HuH-7.5 (cell line): ENCODE results near the gene LBR.
A peak's percentile ranks its signal among the peaks of the same experiment; 100 is the strongest.
"Not testable (repeated sequence)": the region's sequence is repeated elsewhere in the genome, so short reads cannot be mapped to it uniquely, and the experiment has no call there.

ENCODE experiments used
- DNase-seq: peaks from one replicate; pipeline ENCODE4 v3.0.0; 2011; ENCODE audit warnings: low spot score

LBR gene

DNA sequence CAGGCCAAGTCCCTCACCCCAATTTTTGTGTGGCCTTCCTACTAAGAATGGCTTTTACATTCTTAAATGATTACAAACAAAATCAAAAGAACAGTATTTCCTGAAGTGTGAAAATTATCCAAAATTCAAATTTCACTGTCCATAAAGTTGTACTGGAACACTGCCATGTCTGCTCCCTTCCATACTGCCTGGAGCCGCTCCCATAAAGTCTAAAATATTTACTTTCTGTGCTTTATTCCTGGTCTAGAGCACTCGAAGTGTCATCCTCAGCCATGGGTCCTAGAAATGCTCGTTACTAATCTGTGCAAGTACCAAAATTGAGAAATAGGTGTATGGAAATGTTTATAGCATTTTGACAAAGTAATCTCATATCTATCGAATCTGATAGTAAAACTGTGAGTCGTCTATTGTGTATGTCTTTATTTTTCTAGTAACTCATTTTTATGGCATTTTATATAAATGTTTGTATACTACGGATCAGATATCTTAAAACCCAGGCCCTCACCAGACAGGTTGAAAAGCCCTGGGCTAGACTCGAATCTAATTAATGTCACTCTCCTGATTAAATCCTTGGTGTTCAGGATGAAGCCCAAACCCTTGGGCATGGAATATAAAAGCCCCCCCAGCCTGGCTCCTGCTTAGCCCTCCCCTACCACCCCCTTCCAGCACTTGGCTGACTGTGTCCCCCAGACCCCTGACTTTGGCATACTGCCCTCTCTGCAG lies 4.9 kb downstream of the LBR start:
- DNase-seq, result no peak

DNA sequence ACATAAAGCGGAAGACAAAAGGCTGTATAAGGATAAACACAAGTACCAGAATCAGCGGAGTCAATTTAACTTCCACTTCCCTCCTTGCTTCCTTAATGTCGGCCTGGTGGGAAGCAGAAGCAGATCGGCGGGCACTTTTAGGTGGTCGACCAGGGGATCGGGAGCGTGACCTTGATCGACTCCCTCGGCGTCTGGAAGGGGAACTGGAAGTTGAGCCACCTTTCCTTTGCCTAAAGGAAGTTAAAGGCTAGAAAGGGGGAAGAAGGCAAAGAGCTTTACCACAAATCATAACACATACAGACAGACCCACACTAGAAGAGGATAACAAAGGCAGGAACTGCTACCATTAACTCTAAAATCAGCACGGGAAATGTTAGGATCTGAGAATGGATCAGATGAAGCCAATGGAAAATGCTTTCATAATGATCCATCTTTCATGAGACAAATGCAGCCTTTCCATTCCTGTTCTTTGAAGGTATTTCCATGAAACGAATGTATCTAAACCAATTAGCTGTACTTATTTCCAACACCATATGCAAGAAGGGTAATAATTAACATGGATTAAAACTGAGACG lies 5.7 kb downstream of the LBR start:
- DNase-seq, result no peak

DNA sequence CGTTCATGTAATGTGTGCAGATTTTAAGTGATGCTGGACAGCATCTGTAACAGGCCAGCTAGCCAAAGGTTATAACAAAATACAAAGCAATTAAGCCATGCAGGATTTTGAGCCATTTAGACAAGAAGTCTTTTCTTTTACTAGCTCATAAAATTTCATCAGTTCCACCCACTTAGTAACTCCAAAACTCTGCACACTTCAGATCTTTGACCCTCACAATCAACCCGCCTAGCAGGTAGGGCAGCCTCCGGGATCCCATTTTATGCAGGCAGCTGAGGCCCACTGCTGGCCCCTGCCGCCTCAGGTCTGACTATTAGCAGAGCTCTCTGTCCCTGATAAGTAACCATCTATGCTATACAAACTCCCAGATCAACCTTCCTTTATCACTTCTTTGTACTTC lies 9.2 kb downstream of the LBR start:
- no peak for DNase-seq

DNA sequence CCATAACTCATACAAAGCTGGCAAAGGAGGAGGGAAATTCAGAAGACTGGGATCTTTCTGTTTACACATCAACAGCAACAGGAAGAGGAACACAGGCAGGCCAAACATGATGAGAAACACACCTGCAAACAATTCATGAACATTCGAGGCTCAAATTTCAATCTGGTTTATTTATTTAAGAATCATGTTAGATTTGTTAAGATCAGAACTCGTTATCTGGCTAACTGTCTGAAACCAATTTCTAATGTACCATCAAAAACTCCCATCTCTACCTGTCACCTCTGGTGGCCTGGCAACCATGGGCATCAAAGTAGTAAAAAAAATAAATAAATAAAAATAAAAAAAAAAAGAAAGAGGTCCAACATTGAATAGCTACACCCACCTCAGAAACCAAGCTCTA lies 9.8 kb downstream of the LBR start:
- DNase-seq, result no peak

DNA sequence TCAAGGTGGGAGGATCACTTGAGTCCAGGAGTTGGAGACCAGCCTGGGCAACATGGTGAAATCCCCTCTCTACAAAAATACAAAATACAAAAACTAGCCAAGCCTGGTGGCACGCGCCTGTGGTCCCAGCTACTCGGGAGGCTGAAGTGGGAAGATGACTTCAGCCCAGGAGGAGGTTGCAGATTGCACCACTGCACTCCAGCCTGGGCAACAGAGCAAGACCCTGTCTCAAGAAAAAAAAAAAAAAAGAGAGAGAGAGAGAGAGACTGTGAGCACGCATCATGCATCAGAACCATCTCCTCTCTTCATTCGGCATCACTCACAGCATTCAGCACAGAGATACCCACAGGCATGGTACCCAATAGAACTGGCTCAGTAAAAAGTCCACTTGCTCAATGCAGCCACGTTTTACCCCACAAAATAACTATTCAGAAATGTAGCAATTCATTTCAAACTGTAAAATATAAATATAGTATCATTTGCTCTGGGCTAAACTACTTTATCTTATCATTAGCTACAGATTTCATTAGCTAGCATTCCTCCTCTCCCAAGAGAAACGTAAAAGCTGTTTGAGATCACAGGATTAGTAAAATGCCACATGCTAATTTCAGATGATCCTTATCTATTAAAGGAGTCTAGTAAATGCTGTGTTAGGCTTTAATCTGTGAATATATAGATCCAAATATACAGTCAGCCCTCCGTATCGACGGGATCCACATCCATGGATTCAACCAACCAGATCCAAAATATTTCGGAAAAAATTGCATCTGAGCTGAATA lies 11.7 kb downstream of the LBR start:
- DNase-seq, result no peak

DNA sequence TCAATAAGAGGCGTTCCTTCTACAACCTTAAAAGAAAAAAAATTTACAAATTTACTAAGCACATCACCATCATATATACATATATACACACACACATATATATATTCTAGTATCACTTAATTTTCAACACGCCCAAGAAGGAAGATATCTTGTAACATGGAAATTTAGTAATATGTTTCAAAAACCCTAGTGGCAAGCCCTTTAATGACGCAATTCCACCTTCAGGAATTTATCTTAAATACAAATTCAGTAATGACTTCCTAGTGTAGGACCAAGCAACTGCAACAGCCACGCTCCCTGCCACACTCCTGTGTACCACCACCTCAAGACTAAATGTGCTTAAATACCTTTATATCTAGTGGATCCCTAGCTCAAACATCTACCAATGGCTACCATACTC lies 12.5 kb downstream of the LBR start:
- DNase-seq, result no peak

DNA sequence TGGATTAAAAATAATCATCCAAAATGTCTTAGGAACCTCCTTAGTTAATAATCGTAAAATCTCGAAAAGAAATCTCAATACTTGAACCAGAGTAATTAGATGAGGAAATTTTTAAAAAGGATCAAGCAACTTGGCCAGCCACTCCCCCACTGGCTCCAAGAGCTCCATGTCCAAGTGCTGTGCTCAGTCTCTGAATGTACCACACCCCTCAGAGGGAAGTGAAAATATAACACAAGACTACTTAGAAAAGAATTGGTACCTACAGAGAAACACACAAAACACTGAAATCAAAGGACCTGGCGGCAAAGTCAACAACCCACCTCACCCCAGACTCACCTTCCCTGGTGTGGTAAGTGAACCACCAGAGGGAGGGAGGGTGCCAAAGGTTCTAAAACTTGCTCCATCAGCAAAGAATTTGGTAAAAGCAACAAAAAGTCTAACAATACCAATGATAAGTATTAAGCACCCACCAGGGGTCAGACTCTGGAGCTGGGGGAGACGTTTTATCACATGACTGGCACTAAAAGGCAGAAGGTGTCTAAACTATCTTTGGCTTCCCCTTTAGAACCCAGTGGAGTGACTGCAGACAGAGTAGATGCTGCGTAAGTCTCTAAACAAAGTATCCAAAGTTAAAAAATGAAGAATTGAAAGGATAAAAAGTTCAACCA lies 14.0 kb downstream of the LBR start:
- no peak for DNase-seq

DNA sequence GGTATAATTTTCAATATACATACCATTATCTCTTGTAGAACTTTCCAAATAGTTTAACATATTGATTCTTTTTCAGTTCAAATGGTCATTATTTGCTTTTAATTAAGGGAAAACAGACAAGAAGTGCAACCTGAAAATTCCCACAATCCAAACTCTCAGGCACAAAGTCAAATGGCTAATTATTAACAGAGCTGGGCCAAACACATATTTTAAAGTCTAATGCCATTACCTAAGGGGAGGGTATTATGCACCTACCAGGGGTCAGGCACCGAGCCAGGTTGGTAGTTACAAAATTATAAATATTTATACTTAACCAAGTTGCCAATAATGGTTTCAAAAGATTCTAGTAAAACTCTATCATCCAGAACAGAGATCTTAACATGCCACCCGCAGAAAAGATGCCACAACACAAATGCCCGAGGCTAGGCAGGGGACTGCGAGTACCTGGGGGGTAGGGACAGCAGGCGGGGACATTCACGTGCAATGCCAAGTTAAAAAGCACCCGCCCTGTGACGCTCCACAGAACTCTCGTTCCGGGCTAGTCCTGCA lies 15.0 kb downstream of the LBR start:
- DNase-seq, result no peak

DNA sequence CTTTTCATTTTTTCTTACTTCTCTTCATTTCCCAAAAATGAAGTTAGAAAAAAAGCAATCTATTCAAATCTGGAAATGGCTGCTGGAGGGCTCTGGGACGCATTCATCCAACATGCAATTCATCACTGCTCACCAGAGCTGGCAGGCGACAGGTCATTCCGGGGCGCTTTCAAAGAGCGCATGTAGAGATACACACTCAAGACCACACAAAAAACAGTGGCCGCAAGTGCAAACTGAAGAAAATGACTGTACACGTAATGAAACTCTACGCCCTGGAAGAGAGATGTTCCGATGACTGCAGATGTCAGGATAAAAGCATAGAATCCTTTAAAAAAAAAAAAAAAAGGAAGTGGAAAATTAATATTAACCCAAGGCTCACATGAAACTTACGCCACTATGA lies 15.5 kb downstream of the LBR start:
- DNase-seq, result no peak

DNA sequence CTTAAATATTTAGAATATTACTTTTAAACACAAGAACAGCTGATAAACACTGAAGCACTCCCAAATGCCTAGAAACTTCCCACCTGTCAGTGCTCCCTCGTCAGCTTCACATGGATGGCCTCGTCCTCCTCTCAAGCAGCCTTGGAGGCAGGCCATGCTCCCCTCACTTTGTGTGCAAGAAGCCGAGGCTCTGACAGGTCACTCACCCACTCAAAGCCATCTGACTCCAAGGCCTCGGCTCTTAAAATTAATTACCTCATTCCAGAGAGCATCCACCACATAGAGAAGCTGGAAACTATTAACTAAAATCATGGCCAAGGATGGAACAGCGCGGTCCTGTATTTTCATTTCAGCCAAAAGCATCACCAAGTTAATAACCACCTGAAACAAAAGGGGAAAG lies 17.8 kb downstream of the LBR start:
- DNase-seq, result no peak

DNA sequence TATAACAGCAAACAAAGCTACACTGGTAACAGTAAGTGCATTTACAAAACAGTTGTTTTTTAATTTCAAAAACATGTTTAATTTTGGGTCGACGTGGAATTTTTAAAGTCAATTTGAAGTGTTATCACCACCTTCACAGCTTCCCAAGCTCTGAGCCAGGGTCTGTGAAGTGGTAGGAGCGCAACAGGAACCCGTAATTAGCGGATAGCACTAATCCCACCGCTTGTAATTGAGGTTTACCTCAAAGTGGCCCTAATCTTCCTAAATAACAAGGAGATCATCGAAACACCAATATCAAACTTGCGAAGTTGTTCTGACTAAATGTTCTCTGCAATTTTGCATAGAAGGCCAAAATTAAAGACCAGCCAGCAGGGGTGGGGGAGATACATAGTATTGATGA lies 18.8 kb downstream of the LBR start:
- DNase-seq, result no peak

DNA sequence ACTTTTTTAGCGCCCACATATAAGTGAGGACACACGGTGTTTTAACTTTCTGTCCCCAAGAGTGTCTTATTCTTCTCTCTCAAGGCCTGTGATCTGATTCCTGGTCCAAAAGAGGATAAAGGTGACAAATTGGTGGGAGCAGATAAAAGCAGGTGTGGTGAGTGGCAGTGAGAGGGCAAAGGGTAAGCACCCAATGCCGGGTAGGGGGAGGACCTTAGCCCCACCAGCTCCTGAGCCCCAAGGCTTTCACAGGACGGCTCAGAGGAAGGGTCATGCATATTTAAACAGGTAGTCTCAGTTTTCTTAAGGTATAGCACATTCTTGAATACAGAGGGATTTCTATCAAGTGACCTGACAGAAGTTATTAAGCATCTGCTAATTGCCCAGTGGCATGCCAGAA lies 19.6 kb downstream of the LBR start:
- DNase-seq, result no peak

DNA sequence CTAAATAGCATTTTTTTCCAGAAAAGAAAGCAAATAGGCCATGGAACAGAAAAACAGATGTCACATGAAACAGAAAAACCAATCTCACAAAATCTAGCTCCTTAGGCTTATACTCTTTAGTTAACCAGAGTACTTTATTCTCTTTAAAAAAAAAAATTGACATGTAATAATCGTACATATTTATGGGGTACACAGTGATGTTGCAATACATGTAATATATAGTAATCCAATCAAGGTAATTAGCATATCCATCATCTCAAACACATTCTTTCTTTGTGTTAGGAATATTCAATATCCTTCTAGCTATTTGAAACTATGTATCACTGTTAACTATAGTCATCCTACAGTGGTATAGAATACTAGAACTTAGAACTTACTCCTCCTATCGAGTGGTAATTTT lies 20.1 kb downstream of the LBR start:
- DNase-seq, result no peak

DNA sequence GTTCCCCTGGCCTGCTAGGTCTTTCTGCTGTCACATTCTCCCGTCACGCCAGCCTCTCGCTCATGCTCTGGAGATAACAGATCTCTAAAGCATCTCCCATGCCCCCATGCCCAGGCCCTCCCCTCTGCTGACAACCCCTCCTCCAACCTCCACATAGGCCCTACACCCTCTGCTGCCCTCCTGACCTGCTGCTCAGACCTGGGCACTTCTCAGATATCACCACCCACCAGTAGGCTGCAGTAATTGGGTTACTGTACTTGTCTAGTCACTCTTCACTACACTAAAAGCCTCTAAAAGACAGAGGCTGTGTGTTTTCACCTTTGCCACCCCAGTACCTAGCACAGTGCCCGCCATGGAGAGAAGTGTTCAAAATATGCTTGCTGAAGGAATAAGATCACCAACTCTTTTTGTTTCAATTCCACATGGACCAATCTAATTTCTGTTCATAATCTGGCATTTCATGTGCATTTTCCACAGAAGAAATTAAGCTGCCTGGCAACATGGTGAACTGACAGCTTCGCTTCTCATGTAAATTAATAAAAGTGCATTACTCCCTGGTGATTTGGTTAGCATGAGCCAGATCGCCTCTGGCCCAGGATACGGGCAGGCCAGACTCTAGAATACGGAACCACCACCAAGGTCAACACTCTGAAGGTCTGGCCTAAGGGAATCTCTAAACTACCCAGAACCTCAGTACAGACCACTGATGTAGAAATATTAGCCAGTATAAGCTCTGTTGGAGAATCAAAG lies 20.7 kb downstream of the LBR start:
- no peak for DNase-seq

DNA sequence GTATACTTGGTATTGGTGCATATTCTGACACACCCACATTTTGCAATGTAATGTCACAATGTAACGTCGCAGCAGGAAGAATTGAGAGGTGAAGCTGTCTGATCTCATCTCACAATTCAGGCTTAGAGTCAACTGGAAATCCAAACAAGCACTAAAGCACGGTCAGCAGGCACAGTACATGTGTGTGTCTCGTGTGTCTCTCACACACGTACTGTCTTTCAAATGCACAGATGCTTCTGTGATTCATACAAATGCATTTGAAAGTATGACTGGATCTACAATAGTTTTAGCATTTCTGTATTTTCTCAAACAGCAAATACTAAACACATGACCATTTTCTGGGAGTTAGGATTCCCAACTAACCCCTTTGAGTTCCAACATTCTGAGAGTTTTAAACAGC lies 26.9 kb downstream of the LBR start:
- DNase-seq, result no peak

DNA sequence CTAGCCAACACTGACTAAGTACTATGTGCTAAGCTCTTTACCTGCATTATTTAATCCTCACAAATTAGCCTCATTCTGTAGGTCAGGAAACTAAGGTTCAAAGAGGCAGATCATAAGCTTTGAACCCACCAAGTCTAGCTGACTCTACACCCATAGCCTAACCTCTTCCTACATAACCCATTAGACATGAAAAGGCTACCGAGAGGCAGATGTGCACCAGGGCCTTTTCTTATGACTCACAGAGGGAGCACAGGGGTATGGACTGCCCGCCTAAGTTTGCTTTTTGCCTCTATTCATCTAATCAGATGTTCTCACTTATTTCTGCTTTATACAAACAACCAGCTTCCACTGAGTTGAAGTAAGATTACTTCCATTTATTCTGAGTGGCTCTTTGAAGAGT lies 31.5 kb downstream of the LBR start:
- DNase-seq, result no peak

DNA sequence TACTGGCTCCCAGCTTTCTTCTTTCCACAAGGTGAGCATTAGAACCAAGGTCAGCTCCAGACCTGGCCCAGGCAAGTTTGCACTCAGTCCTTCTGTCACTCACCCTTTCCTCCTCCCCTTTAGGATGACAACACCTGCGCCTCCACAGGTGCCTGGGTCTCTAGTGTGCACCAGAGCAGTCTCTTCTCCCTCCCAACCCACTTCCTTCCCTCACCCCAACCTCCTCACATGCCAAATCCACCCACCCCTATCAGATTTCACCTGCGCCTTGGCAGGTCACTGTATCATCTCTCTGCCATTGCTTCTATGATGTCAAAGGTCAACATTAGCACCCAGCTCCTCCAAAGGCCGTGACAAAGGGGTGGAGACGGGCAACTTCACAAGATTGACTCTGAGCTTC lies 38.0 kb downstream of the LBR start:
- no peak for DNase-seq

DNA sequence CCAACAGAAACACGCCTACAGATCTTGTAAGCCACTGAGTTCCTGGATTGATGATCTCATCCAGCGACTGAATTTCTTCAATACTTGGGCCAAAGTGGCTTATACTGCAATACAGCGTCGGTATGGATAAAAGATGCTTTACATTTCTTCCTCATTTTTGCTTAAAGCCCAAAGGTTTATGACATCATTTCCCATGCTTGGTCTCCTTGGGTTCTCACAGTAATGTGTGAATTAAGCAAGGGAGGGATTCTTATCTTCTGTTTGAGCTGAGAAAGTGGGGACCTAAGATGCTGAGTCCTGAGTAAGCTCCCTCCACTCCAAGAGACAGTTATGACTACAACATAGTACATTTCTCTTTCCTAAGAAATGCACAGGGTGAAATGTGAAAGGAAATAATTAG lies 39.5 kb downstream of the LBR start:
- DNase-seq, result no peak

DNA sequence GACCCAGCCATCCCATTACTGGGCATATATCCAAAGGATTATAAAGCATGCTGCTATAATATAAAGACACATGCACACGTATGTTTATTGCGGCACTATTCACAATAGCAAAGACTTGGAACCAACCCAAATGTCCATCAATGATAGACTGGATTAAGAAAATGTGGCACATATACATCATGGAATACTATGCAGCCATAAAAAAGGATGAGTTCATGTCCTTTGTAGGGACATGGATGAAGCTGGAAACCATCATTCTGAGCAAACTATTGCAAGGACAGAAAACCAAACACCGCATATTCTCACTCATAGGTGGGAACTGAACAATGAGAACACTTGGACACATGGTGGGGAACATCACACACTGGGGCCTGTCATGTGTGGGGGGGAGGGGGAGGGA lies 41.0 kb downstream of the LBR start:
- DNase-seq, result not testable (repeated sequence)

DNA sequence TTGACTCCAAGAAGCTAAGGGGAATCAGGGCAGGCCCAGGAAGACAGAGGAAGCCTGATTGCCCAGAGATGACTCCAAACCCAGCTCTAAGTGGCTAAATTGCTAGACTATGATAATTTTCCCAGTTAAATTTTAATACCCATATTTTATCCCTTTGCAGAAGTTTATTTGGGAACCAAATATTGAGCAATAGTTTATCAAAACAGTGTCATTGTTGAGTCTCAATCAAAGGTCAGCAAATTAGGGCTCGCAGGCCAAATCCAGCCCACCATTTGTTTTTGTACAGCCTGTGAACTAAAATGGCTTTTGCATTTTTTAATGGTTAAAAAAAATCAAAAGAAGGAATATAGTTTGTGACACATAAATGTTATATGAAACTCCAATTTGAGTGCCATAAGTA lies 47.1 kb downstream of the LBR start:
- no peak for DNase-seq

DNA sequence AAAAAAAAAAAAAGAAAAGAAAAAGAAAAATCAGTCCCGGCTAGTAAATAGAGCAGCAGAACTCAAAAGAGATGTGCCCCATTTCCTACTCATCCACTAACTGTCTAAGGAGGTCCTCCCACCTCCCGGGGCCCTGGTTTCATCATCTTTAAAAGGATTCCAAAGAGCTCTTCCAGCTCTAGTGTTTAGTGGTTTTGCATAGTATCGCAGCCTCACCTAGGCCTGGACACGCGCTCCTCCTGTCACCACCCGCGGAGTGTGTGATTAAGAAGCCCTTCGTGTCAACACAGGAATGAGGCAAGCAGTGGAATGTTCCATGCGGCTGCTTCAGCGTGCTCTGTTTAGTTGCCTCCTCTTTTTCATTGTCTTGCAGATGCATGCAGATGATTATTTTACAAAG lies 49.0 kb downstream of the LBR start:
- peak; percentile 23 for DNase-seq

DNA sequence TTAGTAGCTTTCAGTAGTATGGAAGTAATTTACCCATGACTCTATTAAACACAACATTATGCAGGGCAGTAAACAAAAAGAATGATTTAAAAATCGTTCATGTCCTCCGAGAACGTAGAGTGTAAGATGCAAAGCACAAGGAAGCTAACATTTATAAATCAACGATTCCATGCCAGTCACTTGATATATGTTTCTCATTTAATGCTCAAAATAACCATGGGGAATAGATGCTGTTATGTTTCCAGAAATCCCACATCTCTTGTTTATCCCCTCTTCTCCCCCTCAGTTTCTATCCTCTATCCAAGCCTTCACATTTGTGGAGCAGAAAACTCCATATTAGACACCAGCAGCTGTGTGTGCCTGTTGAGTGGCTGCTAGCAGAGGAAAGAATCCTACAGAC lies 52.8 kb downstream of the LBR start:
- no peak for DNase-seq
